Activated B cell treated with CpG ODN at 0.5 μM for 24 hours (primary cell): Measurements from ENCODE around the gene SNX6. TPM values are rescaled to one million over a fixed set of nuclear protein-coding genes. Genes with fewer than 3 reads are reported as not detected.
"Not testable (repeated sequence)": the region's sequence is repeated elsewhere in the genome, so short reads cannot be mapped to it uniquely, and the experiment has no call there.

Source experiments
- ATAC-seq: fragments of 200-7000 bp; cut with Tn5 transposase; one replicate; pipeline ENCODE4 v1.10.0; 2021; ENCODE audit warnings: low read depth, mild to moderate bottlenecking, moderate library complexity
- CTCF ChIA-PET: fragments of 350-600 bp; sonication (Branson Sonifier 250); formaldehyde crosslinking; loops from one replicate; lab custom pipeline; 2021; ENCODE audit warnings: antibody characterized with exemption; lab: Charles Lee
- POLR2A ChIA-PET: fragments of 350-600 bp; sonication (Branson Sonifier 250); formaldehyde crosslinking; loops from one replicate; lab custom pipeline; 2021; ENCODE audit warnings: antibody characterized with exemption; lab: Charles Lee
- DNase-seq: peaks from one replicate; pipeline ENCODE4 v3.0.0; 2022
- H3K27ac Mint-ChIP-seq: one replicate; pipeline ENCODE4 v1.8.0; 2020; ENCODE audit warnings: mixed read lengths
- H3K27me3 Mint-ChIP-seq: one replicate; pipeline ENCODE4 v1.8.0; 2021; ENCODE audit warnings: mixed read lengths
- H3K36me3 Mint-ChIP-seq: one replicate; pipeline ENCODE4 v1.8.0; 2021; ENCODE audit warnings: low read depth, mixed read lengths
- H3K4me1 Mint-ChIP-seq: one replicate; pipeline ENCODE4 v1.8.0; 2021; ENCODE audit warnings: mixed read lengths
- H3K4me3 Mint-ChIP-seq: one replicate; pipeline ENCODE4 v1.8.0; 2020; ENCODE audit warnings: mild to moderate bottlenecking, mixed read lengths
- H3K9me3 Mint-ChIP-seq: one replicate; pipeline ENCODE4 v1.8.0; 2020; ENCODE audit warnings: mixed read lengths
- intact Hi-C: fragments of 100-400 bp; cut with micrococcal nuclease; formaldehyde crosslinking; loops from one replicate; pipeline ENCODE4 v1.15.1; 2024
- total RNA-seq: library from RNA; stranded (reverse); gene quantifications from 2 replicates; pipeline ENCODE4 v1.2.3, GENCODE V29; 2022
- TF ChIP-seq, protein P1 (sequence below): fragments of 200-600 bp; IDR thresholded peaks from one replicate; pipeline ENCODE4 v1.8.0; 2022; ENCODE audit warnings: antibody characterized with exemption, mild to moderate bottlenecking

SNX6 gene
- total RNA-seq, 1 donor from 2014 or later: 56.0 TPM

DNA sequence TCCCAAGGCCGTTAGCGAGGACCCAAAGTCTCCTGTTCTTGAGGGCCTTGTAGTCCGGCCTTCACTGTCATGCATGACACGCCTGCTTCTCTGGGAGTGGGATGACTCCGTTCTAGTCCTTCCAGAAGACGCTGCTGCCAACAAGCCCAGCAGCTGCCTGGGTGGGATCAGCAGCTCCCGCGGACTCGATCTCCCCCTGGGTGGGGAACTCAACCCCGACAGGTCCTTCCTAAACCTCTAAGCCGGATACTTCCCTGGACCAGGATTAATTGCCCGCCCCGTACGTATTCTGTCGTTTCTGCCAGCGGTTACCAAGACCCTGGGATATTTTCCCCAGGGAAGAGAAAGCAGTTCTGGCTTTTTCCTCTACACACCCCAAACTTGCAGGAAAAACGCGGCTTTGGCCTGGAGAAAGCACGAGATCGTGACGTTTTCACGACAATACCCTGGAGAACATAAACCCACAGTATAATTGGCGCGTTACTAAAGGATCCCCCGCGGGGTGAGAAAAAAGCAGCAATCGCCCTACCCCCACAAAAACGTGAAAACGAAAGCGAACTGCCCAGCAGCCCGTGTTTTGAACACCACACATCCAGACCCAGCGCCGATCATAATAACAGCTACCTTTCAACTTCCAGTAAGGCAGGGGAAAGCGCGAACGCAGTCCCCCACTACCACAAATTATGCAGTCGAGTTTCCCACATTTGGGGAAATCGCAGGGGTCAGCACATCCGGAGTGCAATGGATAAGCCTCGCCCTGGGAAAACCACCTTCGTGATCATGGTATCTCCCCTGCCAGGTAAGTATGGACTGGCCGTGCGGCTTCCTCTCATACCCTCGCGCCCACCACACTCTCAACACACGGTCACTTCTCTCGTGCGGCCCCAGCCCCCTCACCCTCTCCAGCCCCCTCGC lies 74.1 kb downstream of the SNX6 start:
- intact Hi-C loops, POLR2A ChIA-PET, H3K36me3 Mint-ChIP-seq, H3K9me3 Mint-ChIP-seq, H3K27ac Mint-ChIP-seq, DNase-seq, H3K4me3 Mint-ChIP-seq, H3K27me3 Mint-ChIP-seq, CTCF ChIA-PET: not testable (repeated sequence)
- peaks cover 18% of the 10 kb centered on the region for H3K4me1 Mint-ChIP-seq
- peak; percentile 73 for ATAC-seq

DNA sequence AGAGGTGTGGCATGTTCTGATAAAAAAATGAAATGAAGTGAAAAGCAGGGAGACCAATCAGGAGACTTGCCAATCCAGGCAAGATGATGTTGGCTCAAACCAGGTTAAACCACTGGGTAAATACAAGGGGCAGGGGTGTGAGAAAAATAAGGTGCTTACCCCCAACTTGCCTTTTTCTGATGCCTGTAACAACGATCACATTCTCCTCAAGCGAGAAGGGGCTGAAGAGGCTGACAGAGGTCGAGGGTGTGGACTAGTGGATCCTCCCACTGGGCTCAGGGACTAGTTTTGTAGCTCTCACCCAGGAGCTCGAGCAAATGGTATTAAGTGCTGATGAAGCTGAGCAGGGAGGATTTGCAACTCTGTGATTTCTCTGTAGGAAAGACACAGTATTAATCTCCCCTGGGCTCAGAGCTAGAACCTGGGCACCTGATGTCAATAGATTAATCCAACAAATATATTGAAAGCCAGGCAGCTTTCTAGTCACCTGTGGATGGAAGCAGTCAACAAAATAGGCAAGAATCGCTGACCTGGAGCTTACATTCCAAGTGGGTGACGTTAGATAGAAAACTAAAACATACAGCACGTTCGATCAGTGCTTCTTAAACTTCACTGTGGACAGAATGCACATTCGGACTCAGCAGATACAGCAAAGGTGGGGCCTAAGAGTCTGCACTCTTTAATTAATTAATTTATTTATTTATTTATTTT lies 75.3 kb downstream of the SNX6 start:
- Mint-ChIP-seq H3K36me3 (no peaks in the 10 kb centered on the region), H3K9me3 (no peaks in the 10 kb centered on the region), H3K4me3 (peak overlapping the region; percentile 52), H3K27me3 (no peaks in the 10 kb centered on the region), H3K27ac (peak overlapping the region; percentile 62), H3K4me1 (peaks cover 18% of the 10 kb centered on the region)
- TF ChIP-seq, protein P1, sequence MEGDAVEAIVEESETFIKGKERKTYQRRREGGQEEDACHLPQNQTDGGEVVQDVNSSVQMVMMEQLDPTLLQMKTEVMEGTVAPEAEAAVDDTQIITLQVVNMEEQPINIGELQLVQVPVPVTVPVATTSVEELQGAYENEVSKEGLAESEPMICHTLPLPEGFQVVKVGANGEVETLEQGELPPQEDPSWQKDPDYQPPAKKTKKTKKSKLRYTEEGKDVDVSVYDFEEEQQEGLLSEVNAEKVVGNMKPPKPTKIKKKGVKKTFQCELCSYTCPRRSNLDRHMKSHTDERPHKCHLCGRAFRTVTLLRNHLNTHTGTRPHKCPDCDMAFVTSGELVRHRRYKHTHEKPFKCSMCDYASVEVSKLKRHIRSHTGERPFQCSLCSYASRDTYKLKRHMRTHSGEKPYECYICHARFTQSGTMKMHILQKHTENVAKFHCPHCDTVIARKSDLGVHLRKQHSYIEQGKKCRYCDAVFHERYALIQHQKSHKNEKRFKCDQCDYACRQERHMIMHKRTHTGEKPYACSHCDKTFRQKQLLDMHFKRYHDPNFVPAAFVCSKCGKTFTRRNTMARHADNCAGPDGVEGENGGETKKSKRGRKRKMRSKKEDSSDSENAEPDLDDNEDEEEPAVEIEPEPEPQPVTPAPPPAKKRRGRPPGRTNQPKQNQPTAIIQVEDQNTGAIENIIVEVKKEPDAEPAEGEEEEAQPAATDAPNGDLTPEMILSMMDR: no peak
- DNase-seq: no peak
- CTCF ChIA-PET: no interaction called here
- no peak for ATAC-seq
- POLR2A ChIA-PET: interaction anchor here (0.5 to 1.4 kb wide), 6 partner anchors 20 to 1272 kb away, joined by 3 to 6 read pairs (median 4); partner anchors contain the start of genes BAZ1A, BRMS1L and SRP54
- intact Hi-C loops: no loop called here

DNA sequence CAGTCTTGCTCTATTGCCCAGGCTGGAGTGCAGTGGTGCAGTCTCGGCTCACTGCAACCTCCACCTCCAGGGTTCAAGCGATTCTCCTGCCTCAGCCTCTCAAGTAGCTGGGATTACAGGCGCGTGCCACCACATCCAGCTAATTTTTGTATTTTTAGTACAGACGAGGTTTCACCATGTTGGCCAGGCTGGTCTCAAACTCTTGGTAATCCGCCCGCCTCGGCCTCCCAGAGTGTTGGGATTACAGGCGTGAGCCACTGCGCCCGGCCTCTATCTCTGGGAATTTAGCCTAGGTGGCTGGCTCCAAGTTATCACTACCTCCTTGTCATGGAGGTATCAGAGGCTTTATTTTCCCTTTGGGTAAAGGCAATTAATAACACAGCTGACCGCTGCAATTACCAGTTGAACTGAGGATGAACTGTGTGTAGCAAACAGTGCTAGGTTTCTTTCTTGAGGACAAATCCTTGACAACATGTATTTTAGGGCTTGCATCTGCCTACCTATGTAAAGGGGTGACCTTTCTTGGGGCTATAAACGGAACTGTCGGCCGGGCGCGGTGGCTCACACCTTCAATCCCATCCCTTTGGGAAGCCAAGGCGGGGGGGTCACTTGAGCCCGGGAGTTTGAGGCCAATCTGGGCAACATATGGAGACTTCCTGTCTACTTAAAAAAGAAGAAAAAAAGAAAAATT lies 80.5 kb downstream of the SNX6 start:
- H3K4me3 Mint-ChIP-seq, H3K9me3 Mint-ChIP-seq, intact Hi-C loops, H3K27me3 Mint-ChIP-seq, CTCF ChIA-PET, DNase-seq, ATAC-seq, H3K27ac Mint-ChIP-seq, H3K36me3 Mint-ChIP-seq: not testable (repeated sequence)
- POLR2A ChIA-PET: interaction anchor here (0.7 to 0.9 kb wide), 3 partner anchors 517 to 854 kb away, joined by 3 read pairs; no protein-coding TSS in a partner anchor
- H3K4me1 Mint-ChIP-seq: peaks cover 15% of the 10 kb centered on the region

DNA sequence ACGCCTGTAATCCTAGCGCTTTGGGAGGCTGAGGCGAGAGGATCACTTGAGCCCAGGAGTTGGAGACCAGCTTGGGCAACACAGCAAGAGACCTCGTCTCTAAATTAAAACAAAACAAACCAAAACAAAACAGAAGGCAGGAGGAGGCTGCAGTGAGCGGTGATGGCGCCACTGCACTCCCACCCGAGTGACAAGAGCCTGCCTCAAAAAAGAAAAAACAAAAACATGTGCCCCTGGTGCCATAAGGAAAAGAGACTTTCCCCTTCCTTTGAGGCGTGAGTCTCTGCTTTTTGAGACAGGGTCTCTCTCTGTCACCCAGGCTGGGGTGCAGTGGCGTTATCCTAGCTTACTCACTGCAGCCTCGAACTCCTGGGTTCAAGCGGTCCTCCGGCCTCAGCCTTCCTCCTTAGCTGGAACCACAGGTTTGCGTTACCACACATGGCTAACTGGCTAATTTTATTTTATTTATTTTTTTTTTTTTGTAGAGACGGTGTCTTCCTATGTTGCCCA lies 81.4 kb downstream of the SNX6 start:
- CTCF ChIA-PET: no interaction called here
- ATAC-seq: no peak

DNA sequence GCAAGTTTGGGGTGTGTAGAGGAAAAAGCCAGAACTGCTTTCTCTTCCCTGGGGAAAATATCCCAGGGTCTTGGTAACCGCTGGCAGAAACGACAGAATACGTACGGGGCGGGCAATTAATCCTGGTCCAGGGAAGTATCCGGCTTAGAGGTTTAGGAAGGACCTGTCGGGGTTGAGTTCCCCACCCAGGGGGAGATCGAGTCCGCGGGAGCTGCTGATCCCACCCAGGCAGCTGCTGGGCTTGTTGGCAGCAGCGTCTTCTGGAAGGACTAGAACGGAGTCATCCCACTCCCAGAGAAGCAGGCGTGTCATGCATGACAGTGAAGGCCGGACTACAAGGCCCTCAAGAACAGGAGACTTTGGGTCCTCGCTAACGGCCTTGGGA lies 82.8 kb downstream of the SNX6 start:
- H3K4me3 Mint-ChIP-seq, POLR2A ChIA-PET, H3K36me3 Mint-ChIP-seq, DNase-seq, H3K27me3 Mint-ChIP-seq, H3K9me3 Mint-ChIP-seq, CTCF ChIA-PET, H3K27ac Mint-ChIP-seq, intact Hi-C loops: not testable (repeated sequence)
- peak; percentile 53 for ATAC-seq
- peaks cover 10% of the 10 kb centered on the region for H3K4me1 Mint-ChIP-seq

More for the DNA sequence above, 81.4 kb downstream of the SNX6 start:
- Mint-ChIP-seq H3K9me3 (no peaks in the 10 kb centered on the region), H3K4me3 (no peak overlapping the region), H3K27ac (peak overlapping the region; percentile 24), H3K36me3 (no peaks in the 10 kb centered on the region), H3K27me3 (no peaks in the 10 kb centered on the region), H3K4me1 (peaks cover 10% of the 10 kb centered on the region)
- intact Hi-C loops: no loop called here
- POLR2A ChIA-PET: interaction anchor here (0.6 to 0.7 kb wide), 5 partner anchors 14 to 855 kb away, joined by 3 to 9 read pairs (median 4); no protein-coding TSS in a partner anchor
- TF ChIP-seq, protein P1: no peak
- no peak for DNase-seq

DNA sequence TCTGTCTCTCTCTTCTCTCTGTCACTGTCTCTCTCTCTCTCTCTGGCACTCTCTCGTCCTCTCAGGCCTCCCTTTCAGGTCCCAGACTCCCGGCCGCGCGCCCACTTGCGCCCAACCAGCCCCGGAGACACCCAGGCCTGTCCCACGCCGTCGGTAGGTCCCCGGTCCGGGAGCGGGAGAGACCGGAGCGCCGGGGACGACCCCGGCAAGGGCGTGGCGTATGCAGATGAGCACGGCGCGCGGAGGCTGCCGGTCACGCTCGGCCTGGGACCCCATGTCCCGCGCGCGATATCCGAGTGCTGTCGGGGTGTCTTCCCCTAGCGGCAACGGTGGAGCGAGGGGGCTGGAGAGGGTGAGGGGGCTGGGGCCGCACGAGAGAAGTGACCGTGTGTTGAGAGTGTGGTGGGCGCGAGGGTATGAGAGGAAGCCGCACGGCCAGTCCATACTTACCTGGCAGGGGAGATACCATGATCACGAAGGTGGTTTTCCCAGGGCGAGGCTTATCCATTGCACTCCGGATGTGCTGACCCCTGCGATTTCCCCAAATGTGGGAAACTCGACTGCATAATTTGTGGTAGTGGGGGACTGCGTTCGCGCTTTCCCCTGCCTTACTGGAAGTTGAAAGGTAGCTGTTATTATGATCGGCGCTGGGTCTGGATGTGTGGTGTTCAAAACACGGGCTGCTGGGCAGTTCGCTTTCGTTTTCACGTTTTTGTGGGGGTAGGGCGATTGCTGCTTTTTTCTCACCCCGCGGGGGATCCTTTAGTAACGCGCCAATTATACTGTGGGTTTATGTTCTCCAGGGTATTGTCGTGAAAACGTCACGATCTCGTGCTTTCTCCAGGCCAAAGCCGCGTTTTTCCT lies 83.4 kb downstream of the SNX6 start:
- CTCF ChIA-PET, DNase-seq, H3K36me3 Mint-ChIP-seq, H3K4me3 Mint-ChIP-seq, POLR2A ChIA-PET, H3K27me3 Mint-ChIP-seq, intact Hi-C loops, H3K9me3 Mint-ChIP-seq, H3K4me1 Mint-ChIP-seq, H3K27ac Mint-ChIP-seq: not testable (repeated sequence)
- ATAC-seq: peak; percentile 72

DNA sequence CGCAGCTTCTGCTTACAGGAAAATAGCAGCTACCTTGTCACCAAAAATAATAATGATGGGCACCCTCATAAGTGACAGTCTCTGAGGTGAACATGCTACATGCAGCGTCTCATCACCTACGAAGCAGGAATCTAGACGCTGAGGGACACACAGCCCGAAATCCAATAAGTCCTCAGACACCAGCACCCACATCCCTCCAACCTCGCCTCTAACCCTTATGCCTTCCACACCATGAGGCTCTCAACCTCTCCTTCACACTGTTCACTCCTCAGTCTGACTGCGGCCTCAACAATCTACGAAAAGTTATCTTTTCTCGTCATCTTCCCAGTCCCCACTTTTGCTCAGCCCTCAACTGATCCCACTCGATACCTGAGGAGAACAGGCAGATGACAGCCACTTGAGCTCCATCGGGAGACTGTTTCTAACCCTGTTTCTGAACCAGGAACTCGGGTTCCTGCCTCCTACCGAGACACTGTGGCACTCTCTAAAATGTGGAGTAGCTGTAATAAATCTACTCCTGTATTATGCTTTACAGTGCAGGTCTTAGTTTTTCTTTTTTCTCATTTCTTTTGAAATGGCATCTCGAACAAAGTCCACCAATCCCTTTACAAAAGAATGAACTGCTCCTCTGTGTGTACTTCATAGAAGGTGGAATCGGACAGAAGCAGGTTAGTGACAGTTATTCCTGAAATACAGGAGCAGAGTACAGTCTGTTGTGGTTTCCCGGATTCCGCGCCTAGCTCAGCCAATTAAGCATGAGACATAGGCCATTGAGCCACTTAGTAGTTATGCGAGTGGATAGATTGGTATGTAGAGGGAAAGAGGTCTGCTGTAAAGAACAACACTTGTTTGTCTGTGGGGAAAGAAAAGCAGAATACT lies 89.5 kb downstream of the SNX6 start:
- intact Hi-C loops, ATAC-seq, DNase-seq, H3K27me3 Mint-ChIP-seq, CTCF ChIA-PET, H3K9me3 Mint-ChIP-seq: not testable (repeated sequence)
- H3K4me3 Mint-ChIP-seq: peak overlapping the region; percentile 99
- peaks cover 34% of the 10 kb centered on the region for H3K4me1 Mint-ChIP-seq
- POLR2A ChIA-PET: interaction anchor here (1.3 kb wide), 1 partner anchor 864 kb away, joined by 4 read pairs; the partner anchor contains the start of gene NFKBIA
- peaks cover 16% of the 10 kb centered on the region for H3K36me3 Mint-ChIP-seq
- peak overlapping the region; percentile 97 for H3K27ac Mint-ChIP-seq
